ENCODE measurements around the gene IGF1. TPM values are rescaled to one million over a fixed set of nuclear protein-coding genes. Genes with fewer than 3 reads are reported as not detected.

Gene IGF1
- total RNA-seq, 1 donor from 2014 or later = 62.2 TPM

- H3K36me3 Mint-ChIP-seq = peaks cover 1% of the 10 kb centered on the region
- H3K27me3 Mint-ChIP-seq (ENCODE audit: low read depth) = no peaks in the 10 kb centered on the region
- no peak overlapping the region for H3K4me3 Mint-ChIP-seq
- DNase-seq (ENCODE audit: low spot score in 2 of 2, unreplicated experiment in 2 of 2) = no peak
- TF ChIP-seq CTCF (IDR thresholded peaks at IDR 0.05; ENCODE audit: unreplicated experiment) = no peak
- H3K9me3 Mint-ChIP-seq = no peaks in the 10 kb centered on the region
- H3K4me1 Mint-ChIP-seq = peaks cover 10% of the 10 kb centered on the region
- H3K27ac Mint-ChIP-seq = peak overlapping the region; percentile 9
Observed at GRCh38 chr12:102396276-102396675, 84.1 kb downstream of the IGF1 start.

GRCh38 chr12:102394200-102394599 lies 86.2 kb downstream of the IGF1 start:
- Mint-ChIP-seq H3K4me3 (no peak overlapping the region), H3K27me3 (ENCODE audit: low read depth) (no peaks in the 10 kb centered on the region), H3K4me1 (peaks cover 10% of the 10 kb centered on the region), H3K27ac (no peak overlapping the region), H3K9me3 (no peaks in the 10 kb centered on the region), H3K36me3 (no peaks in the 10 kb centered on the region)
- DNase-seq (ENCODE audit: low spot score in 2 of 2, unreplicated experiment in 2 of 2) = no peak
- no peak for TF ChIP-seq CTCF (IDR thresholded peaks at IDR 0.05; ENCODE audit: unreplicated experiment)

DNA sequence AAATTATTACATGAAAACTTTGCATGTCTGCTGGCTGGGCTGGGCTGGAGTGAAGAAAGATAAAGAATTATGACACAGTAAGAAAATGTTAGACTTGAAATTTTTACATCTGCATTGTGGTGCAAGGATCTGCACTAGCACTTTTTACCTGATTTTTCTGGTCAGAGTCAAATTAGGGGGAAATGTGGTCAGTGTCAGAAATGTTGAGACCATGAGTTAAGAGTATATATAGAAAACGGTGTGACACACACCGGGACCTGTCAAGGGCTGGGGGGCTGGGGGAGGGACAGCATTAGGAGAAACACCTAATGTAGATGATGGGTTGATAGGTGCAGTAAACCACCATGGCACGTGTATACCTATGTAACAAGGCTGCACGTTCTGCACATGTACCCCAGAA lies 90.3 kb downstream of the IGF1 start:
- Mint-ChIP-seq H3K4me1 (peaks cover 2% of the 10 kb centered on the region), H3K27me3 (ENCODE audit: low read depth) (no peaks in the 10 kb centered on the region), H3K4me3 (no peak overlapping the region), H3K9me3 (peaks cover 10% of the 10 kb centered on the region), H3K36me3 (no peaks in the 10 kb centered on the region), H3K27ac (no peak overlapping the region)
- no peak for DNase-seq (ENCODE audit: low spot score in 2 of 2, unreplicated experiment in 2 of 2)
- no peak for TF ChIP-seq CTCF (IDR thresholded peaks at IDR 0.05; ENCODE audit: unreplicated experiment)

GRCh38 chr12:102388469-102388868 lies 91.9 kb downstream of the IGF1 start:
- no peak for DNase-seq (ENCODE audit: low spot score in 2 of 2, unreplicated experiment in 2 of 2)
- no peak overlapping the region for H3K27ac Mint-ChIP-seq
- peaks cover 5% of the 10 kb centered on the region for H3K36me3 Mint-ChIP-seq
- peaks cover 2% of the 10 kb centered on the region for H3K4me1 Mint-ChIP-seq
- TF ChIP-seq CTCF (IDR thresholded peaks at IDR 0.05; ENCODE audit: unreplicated experiment) = no peak
- peaks cover 24% of the 10 kb centered on the region for H3K9me3 Mint-ChIP-seq
- no peak overlapping the region for H3K4me3 Mint-ChIP-seq
- H3K27me3 Mint-ChIP-seq (ENCODE audit: low read depth) = no peaks in the 10 kb centered on the region

GRCh38 chr12:102385343-102385742 lies 95.0 kb downstream of the IGF1 start:
- H3K9me3 Mint-ChIP-seq = peaks cover 43% of the 10 kb centered on the region
- H3K27me3 Mint-ChIP-seq (ENCODE audit: low read depth) = no peaks in the 10 kb centered on the region
- TF ChIP-seq CTCF (IDR thresholded peaks at IDR 0.05; ENCODE audit: unreplicated experiment) = no peak
- no peak for DNase-seq (ENCODE audit: low spot score in 2 of 2, unreplicated experiment in 2 of 2)
- H3K27ac Mint-ChIP-seq = no peak overlapping the region
- H3K36me3 Mint-ChIP-seq = peaks cover 5% of the 10 kb centered on the region
- H3K4me1 Mint-ChIP-seq = no peaks in the 10 kb centered on the region
- H3K4me3 Mint-ChIP-seq = no peak overlapping the region

Measured in mesothelial cell of epicardium (in vitro differentiated cells).